Head of caudate nucleus (tissue), 42 donors: ENCODE measurements around the gene PCDHA6.
"Not testable (repeated sequence)": the region's sequence is repeated elsewhere in the genome, so short reads cannot be mapped to it uniquely, and the experiment has no call there.

ENCODE experiments used
- DNase-seq, 42 donors: peaks; one replicate each; pipeline versions ENCODE4 v3.0.0 to v3.0.0-alpha.2; 2020 to 2021; ENCODE audit warnings: mixed read lengths in 7 of 42
- intact Hi-C: fragments of 100-400 bp; cut with DNase I; formaldehyde crosslinking; loops from one replicate; pipeline ENCODE4 v1.15.0; 2022

The PCDHA6 gene

GRCh38 chr5:140827704-140828361, at the start of gene PCDHA6:
Gene PCDHA6 (plus strand): TSS chr5:140827960. CDS start chr5:140828092, 132 bp downstream.
- peak in 2 of 42 donors; percentile 20 to 61 for DNase-seq
- intact Hi-C loops = no loop called here

- DNase-seq = no peak
- intact Hi-C loops = no loop called here
Measured at GRCh38 chr5:140780512-140780911, 47.2 kb upstream of the PCDHA6 start.

GRCh38 chr5:140785905-140786686, 41.7 kb upstream of the PCDHA6 start, which contains the start of gene PCDHA1:
Gene PCDHA1 (plus strand): TSS chr5:140786140.
- DNase-seq = peak in 3 of 42 donors; percentile 10 to 36 (median 25)
- intact Hi-C loops = no loop called here

- DNase-seq, intact Hi-C loops: not testable (repeated sequence)
Measured at GRCh38 chr5:140787422-140787821, 40.3 kb upstream of the PCDHA6 start.

- DNase-seq, intact Hi-C loops: not testable (repeated sequence)
Measured at GRCh38 chr5:140787849-140788504, 39.8 kb upstream of the PCDHA6 start.

- no peak for DNase-seq
- intact Hi-C loops = no loop called here
Measured at GRCh38 chr5:140791089-140791488, 36.7 kb upstream of the PCDHA6 start.

GRCh38 chr5:140794595-140795258, 33.0 kb upstream of the PCDHA6 start, which contains the start of gene PCDHA2:
Gene PCDHA2 (plus strand): TSS chr5:140794852.
- intact Hi-C loops = no loop called here
- DNase-seq = peak in 5 of 42 donors; percentile 25 to 60 (median 27)

GRCh38 chr5:140795259-140795641, 32.5 kb upstream of the PCDHA6 start:
- intact Hi-C loops = no loop called here
- DNase-seq = peak in 4 of 42 donors; percentile 13 to 53 (median 36)

GRCh38 chr5:140796072-140796717, 31.6 kb upstream of the PCDHA6 start:
- DNase-seq, intact Hi-C loops: not testable (repeated sequence)

- intact Hi-C loops = no loop called here
- DNase-seq = no peak
Measured at GRCh38 chr5:140796718-140797095, 31.1 kb upstream of the PCDHA6 start.

GRCh38 chr5:140800816-140801493, 26.8 kb upstream of the PCDHA6 start, which contains the start of gene PCDHA3:
Gene PCDHA3 (plus strand): TSS chr5:140801057.
- intact Hi-C loops = no loop called here
- DNase-seq = peak in 5 of 42 donors; percentile 31 to 79 (median 50)

GRCh38 chr5:140801494-140801841, 26.3 kb upstream of the PCDHA6 start:
- DNase-seq = peak in 24 of 42 donors; percentile 26 to 80 (median 46)
- intact Hi-C loops = no loop called here

- intact Hi-C loops, DNase-seq: not testable (repeated sequence)
Measured at GRCh38 chr5:140802381-140802780, 25.4 kb upstream of the PCDHA6 start.

- intact Hi-C loops = no loop called here
- DNase-seq = no peak
Measured at GRCh38 chr5:140802781-140803271, 24.9 kb upstream of the PCDHA6 start.

- peak in 40 of 42 donors; percentile 32 to 88 (median 66) for DNase-seq
- intact Hi-C loops = no loop called here
Measured at GRCh38 chr5:140806834-140807775, 20.7 kb upstream of the PCDHA6 start, which contains the start of gene PCDHA4. Gene PCDHA4 (plus strand): TSS chr5:140807068.

- DNase-seq, intact Hi-C loops: not testable (repeated sequence)
Measured at GRCh38 chr5:140808241-140808888, 19.4 kb upstream of the PCDHA6 start.
